SK-N-SH treated with all-trans-retinoic acid at 6 μM for 48 hours (cell line): ENCODE measurements around the gene MGST3.

Source experiments
- ATAC-seq: fragments of 200-7000 bp; cut with Tn5 transposase; 3 replicates; pipeline ENCODE4 v1.9.1; 2020; ENCODE audit warnings: mild to moderate bottlenecking, moderate library complexity
- ARNTL ChIP-seq: fragments of 450-650 bp; formaldehyde crosslinking; IDR thresholded peaks from 2 replicates; pipeline ENCODE4 v1.5.0; 2020; ENCODE audit warnings: low read depth, mild to moderate bottlenecking, moderate library complexity, borderline replicate concordance
- BACH2 ChIP-seq: fragments of 250-450 bp; sonication (Bioruptor Pico); IDR thresholded peaks from 2 replicates; pipeline ENCODE4 v1.9.0; 2021; ENCODE audit warnings: mild to moderate bottlenecking, borderline replicate concordance
- CREB5 ChIP-seq: fragments of 250-450 bp; sonication (Bioruptor Pico); IDR thresholded peaks from 2 replicates; pipeline ENCODE4 v1.5.1; 2020; ENCODE audit warnings: low read depth, mild to moderate bottlenecking, moderate library complexity
- CSDC2 ChIP-seq: fragments of 250-450 bp; sonication (Bioruptor Pico); IDR thresholded peaks from 2 replicates; pipeline ENCODE4 v1.5.0; 2020; ENCODE audit warnings: mild to moderate bottlenecking, moderate library complexity
- ESRRG ChIP-seq: fragments of 250-450 bp; sonication (Bioruptor Pico); IDR thresholded peaks from 2 replicates; pipeline ENCODE4 v1.6.1; 2021; ENCODE audit warnings: mild to moderate bottlenecking
- GLIS3 ChIP-seq: fragments of 250-450 bp; sonication (Bioruptor Pico); IDR thresholded peaks from 2 replicates; pipeline ENCODE4 v1.5.0; 2020; ENCODE audit warnings: mild to moderate bottlenecking, moderate library complexity
- OSR1 ChIP-seq: fragments of 250-450 bp; sonication (Bioruptor Pico); IDR thresholded peaks from 2 replicates; pipeline ENCODE4 v1.8.0; 2022; ENCODE audit warnings: moderate library complexity, mild to moderate bottlenecking, inconsistent platforms
- POU6F1 ChIP-seq: fragments of 250-450 bp; sonication (Bioruptor Pico); IDR thresholded peaks from 2 replicates; pipeline ENCODE4 v1.8.0; 2021; ENCODE audit warnings: low read depth, mild to moderate bottlenecking, moderate library complexity, borderline replicate concordance
- PPARA ChIP-seq: fragments of 250-450 bp; sonication (Bioruptor Pico); IDR thresholded peaks from 2 replicates; pipeline ENCODE4 v1.5.0; 2020; ENCODE audit warnings: mild to moderate bottlenecking, borderline replicate concordance
- RARB ChIP-seq: fragments of 250-450 bp; sonication (Bioruptor Pico); IDR thresholded peaks from 2 replicates; pipeline ENCODE4 v1.8.0; 2021; ENCODE audit warnings: mild to moderate bottlenecking, moderate library complexity
- SNAI2 ChIP-seq: fragments of 250-450 bp; sonication (Bioruptor Pico); IDR thresholded peaks from 2 replicates; pipeline ENCODE4 v1.5.0; 2020; ENCODE audit warnings: mild to moderate bottlenecking, moderate library complexity
- TCF4 ChIP-seq: fragments of 250-450 bp; sonication (Bioruptor Pico); IDR thresholded peaks from 2 replicates; pipeline ENCODE4 v1.8.0; 2021; ENCODE audit warnings: mild to moderate bottlenecking, moderate library complexity, borderline replicate concordance
- TOX ChIP-seq: fragments of 250-450 bp; sonication (Bioruptor Pico); IDR thresholded peaks from 2 replicates; pipeline ENCODE4 v1.8.0; 2021; ENCODE audit warnings: mild to moderate bottlenecking, moderate library complexity, borderline replicate concordance
- ZC3H10 ChIP-seq: fragments of 250-450 bp; sonication (Bioruptor Pico); IDR thresholded peaks from 2 replicates; pipeline ENCODE4 v1.5.1; 2021; ENCODE audit warnings: mild to moderate bottlenecking, moderate library complexity
- ZFP3 ChIP-seq: fragments of 250-450 bp; sonication (Bioruptor Pico); IDR thresholded peaks from 2 replicates; pipeline ENCODE4 v1.5.0; 2020; ENCODE audit warnings: mild to moderate bottlenecking, moderate library complexity
- ZFP30 ChIP-seq: fragments of 450-650 bp; formaldehyde crosslinking; IDR thresholded peaks from 2 replicates; pipeline ENCODE4 v1.5.0; 2022; ENCODE audit warnings: mild to moderate bottlenecking, moderate library complexity
- ZNF565 ChIP-seq: fragments of 450-650 bp; formaldehyde crosslinking; conservative IDR thresholded peaks from 2 replicates; pipeline ENCODE4 v1.5.0; 2020; ENCODE audit warnings: low read depth, mild to moderate bottlenecking, moderate library complexity
- TF ChIP-seq, protein P1 (sequence below): fragments of 250-450 bp; sonication (Bioruptor Pico); IDR thresholded peaks from 2 replicates; pipeline ENCODE4 v1.5.0; 2020; ENCODE audit warnings: mild to moderate bottlenecking, moderate library complexity
- TF ChIP-seq, protein P2 (sequence below): fragments of 250-450 bp; sonication (Bioruptor Pico); IDR thresholded peaks from 2 replicates; pipeline ENCODE4 v1.5.1; 2021; ENCODE audit warnings: mild to moderate bottlenecking, moderate library complexity

MGST3 gene

DNA sequence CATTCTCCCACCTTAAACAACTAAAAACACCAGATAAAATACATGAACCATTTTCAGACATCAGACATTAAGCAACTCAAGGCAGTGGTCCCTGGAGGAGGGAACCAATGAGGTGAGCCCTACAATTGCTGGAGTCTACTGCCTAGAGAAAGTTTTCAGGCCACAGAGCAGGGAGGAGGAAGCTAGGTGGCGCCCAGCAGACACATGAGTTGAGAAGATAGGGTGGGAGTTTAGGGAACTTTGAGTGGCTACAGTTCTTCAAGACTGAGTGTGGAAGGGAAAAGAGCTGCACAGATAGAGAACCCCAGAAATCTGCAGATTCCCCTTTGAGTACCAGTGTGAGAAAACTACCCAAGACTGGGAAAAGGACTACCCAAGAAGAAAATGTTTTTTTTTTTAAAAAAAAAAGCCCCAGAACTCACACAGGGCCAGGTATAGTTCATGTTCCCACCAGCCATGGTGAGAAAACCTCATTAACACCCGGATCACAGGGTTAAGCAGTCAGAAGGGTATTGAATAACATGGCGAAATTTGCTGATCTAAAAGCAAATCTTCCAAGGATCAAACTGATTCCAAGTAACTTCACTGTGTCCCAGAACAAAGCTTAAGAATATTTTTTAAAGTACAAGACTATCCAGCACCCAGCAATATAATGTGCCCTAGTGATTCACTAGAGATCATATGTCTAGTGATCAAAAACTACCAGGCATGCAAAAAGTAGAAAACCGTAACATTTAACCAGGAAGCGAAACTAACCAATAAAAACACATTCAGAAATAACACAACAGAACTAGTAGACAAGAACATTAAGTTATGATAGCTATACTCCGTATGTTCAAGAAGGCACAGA lies 55.3 kb downstream of the MGST3 start:
- TF ChIP-seq SNAI2 (CRISPR knock-in tag) (no peak), PPARA (CRISPR knock-in tag) (no peak)
- no peak for ATAC-seq

DNA sequence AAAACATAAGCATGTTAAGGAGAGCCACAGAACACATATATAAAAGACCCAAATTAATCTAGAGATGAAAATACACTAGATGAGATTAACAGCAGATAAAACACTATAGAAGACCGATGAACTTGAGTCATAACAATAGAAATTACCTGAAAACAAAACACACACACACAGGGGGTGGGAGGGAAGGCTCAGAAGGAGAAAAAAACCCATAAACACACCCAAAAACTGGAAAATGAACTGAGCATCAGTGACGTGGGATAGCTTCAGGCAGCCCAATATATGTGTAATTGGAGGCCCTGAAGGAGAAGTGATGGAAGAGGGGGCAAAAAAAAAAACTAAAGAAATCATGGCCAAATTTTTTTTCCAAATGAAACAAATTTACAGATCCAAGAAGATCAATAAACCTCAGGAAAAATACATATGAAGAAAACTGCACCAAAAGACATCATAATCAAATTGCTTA lies 56.0 kb downstream of the MGST3 start:
- ATAC-seq = no peak
- TF ChIP-seq, protein P1, sequence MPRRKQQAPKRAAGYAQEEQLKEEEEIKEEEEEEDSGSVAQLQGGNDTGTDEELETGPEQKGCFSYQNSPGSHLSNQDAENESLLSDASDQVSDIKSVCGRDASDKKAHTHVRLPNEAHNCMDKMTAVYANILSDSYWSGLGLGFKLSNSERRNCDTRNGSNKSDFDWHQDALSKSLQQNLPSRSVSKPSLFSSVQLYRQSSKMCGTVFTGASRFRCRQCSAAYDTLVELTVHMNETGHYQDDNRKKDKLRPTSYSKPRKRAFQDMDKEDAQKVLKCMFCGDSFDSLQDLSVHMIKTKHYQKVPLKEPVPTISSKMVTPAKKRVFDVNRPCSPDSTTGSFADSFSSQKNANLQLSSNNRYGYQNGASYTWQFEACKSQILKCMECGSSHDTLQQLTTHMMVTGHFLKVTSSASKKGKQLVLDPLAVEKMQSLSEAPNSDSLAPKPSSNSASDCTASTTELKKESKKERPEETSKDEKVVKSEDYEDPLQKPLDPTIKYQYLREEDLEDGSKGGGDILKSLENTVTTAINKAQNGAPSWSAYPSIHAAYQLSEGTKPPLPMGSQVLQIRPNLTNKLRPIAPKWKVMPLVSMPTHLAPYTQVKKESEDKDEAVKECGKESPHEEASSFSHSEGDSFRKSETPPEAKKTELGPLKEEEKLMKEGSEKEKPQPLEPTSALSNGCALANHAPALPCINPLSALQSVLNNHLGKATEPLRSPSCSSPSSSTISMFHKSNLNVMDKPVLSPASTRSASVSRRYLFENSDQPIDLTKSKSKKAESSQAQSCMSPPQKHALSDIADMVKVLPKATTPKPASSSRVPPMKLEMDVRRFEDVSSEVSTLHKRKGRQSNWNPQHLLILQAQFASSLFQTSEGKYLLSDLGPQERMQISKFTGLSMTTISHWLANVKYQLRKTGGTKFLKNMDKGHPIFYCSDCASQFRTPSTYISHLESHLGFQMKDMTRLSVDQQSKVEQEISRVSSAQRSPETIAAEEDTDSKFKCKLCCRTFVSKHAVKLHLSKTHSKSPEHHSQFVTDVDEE = no peak
- no peak for TF ChIP-seq ZNF565 (CRISPR knock-in tag)
- TF ChIP-seq TCF4 = no peak
- TF ChIP-seq ESRRG = no peak
- no peak for TF ChIP-seq POU6F1 (CRISPR knock-in tag)
- TF ChIP-seq ZFP30 (CRISPR knock-in tag) = no peak
- TF ChIP-seq, protein P2, sequence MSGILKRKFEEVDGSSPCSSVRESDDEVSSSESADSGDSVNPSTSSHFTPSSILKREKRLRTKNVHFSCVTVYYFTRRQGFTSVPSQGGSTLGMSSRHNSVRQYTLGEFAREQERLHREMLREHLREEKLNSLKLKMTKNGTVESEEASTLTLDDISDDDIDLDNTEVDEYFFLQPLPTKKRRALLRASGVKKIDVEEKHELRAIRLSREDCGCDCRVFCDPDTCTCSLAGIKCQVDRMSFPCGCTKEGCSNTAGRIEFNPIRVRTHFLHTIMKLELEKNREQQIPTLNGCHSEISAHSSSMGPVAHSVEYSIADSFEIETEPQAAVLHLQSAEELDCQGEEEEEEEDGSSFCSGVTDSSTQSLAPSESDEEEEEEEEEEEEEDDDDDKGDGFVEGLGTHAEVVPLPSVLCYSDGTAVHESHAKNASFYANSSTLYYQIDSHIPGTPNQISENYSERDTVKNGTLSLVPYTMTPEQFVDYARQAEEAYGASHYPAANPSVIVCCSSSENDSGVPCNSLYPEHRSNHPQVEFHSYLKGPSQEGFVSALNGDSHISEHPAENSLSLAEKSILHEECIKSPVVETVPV (CRISPR knock-in tag) = no peak
- no peak for TF ChIP-seq PPARA (CRISPR knock-in tag)
- TF ChIP-seq GLIS3 = no peak
- no peak for TF ChIP-seq OSR1 (CRISPR knock-in tag)
- no peak for TF ChIP-seq CSDC2 (CRISPR knock-in tag)
- TF ChIP-seq BACH2 (CRISPR knock-in tag) = no peak
- TF ChIP-seq ZFP3 (CRISPR knock-in tag) = no peak

DNA sequence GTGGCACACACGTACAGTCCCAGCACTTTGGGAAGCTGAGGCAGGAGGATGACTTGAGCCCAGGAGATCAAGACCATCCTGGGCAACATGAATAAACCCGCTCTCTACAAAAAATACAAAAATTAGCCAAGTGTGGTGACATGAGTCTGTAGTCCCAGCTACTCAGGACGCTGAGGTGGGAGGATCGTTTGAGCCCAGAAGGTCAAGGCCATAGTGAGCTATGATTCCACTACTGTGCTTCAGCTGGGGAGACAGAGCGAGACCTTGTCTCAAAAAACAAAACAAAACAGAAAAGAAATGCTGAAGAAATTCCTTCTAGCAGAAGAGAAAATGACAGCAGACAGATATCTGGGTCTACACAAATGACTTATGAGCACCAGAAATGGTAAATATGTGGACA lies 57.0 kb downstream of the MGST3 start:
- TF ChIP-seq ARNTL (CRISPR knock-in tag) (no peak), ZC3H10 (no peak), TOX (CRISPR knock-in tag) (no peak), BACH2 (CRISPR knock-in tag) (no peak)
- TF ChIP-seq, protein P1 = no peak

DNA sequence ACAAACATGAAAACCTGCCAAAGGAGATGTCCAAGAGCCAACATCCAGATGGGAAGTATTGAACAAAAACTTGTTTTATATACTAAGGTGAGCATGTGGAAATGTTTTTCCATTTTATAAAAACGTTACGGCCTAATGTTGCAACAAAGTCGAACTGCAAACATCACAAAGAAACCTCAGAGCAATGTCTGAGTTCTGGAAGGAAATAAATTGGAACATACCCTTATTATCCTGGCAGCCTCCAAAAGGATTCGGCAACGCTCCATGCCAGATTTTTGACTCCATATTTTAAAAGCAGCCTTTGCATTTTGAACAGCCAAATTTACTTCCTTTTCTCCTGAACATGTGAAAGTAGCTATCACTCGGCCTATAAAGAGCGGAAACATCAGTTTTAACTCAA lies 64.0 kb downstream of the MGST3 start:
- no peak for ATAC-seq
- TF ChIP-seq ZNF565 (CRISPR knock-in tag) (no peak), POU6F1 (CRISPR knock-in tag) (no peak), PPARA (CRISPR knock-in tag) (no peak), ZFP30 (CRISPR knock-in tag) (no peak), GLIS3 (no peak), RARB (CRISPR knock-in tag) (no peak), CREB5 (CRISPR knock-in tag) (no peak)
- TF ChIP-seq, protein P2 (CRISPR knock-in tag) = no peak

More for the DNA sequence above, 57.0 kb downstream of the MGST3 start:
- no peak for ATAC-seq
